GM19099 (cell line): ENCODE results near the gene ADGRE1.

ENCODE experiments used
- POLR2A ChIP-seq: IDR thresholded peaks from 3 replicates; pipeline ENCODE4 v1.6.1; 2011; ENCODE audit warnings: low read depth; ENCODE audit not compliant: insufficient read length; ENCODE audit errors: extremely low read depth

Gene ADGRE1

DNA sequence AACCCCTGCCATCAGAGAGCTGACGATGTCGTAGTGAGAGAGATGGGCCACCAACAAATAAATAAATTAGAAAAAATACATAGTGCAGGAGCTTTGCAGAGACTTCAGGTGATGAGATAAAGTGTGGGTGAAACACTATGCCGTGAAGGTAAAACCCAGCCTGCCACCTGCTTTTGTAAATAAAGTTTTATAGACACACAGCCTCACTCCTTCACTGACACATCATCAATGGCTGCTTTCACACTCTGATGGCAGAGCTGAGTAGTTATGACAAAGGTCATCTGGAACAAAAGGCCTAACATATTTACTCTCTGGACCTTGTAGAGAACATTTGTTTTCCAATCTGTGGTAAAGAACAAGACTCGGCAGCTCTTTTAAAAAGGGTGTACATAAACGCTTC, 88.8 kb downstream of the ADGRE1 start:
- TF ChIP-seq POLR2A: no peak

GRCh38 chr19:6979399-6979798, 92.0 kb downstream of the ADGRE1 start:
- no peak for TF ChIP-seq POLR2A

GRCh38 chr19:6983448-6983847, 96.1 kb downstream of the ADGRE1 start:
- no peak for TF ChIP-seq POLR2A

GRCh38 chr19:6987850-6988249, 100.5 kb downstream of the ADGRE1 start:
- no peak for TF ChIP-seq POLR2A

GRCh38 chr19:6988257-6988656, 100.9 kb downstream of the ADGRE1 start:
- no peak for TF ChIP-seq POLR2A
